ENCODE data around the gene MTHFR. TPM values are rescaled to one million over a fixed set of nuclear protein-coding genes. Genes with fewer than 3 reads are reported as not detected.

Gene MTHFR
- total and polyA plus RNA-seq, 12 donors, result 17.7 to 75.8 (median 39.1) TPM

DNA sequence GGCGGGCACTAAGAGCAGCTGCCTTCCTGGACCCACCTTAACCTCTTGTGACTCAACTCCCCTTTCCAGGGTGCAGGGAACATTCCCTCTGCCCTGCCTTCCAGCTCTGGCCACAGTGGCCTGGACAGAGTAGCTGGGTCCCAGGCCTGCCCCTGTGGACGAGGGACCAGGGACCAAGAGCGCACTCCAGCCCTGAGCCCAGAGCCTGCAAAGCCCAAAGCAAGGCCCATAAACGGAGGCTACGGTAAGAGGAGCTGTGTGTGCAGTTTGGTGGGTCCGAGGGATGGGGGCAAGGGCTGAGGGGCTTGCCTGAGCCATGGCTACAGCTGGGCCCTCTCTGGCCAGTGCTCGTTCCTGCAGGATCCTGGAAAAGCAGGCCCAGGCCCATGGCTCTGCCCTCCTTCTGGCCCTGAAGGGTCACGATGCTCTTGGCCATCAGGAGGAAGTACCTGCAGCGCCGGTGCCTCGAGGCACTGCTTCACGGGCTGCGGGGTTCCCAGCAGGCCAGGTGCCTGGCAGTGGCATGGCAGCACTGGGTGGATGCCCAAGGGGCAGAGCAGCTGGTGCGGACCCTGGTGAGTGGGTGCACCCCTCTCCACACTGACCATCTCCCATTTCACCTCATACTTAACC lies 17.8 kb downstream of the MTHFR start:
- Histone ChIP-seq H3K4me3 (peak overlapping the region in 2 of 10 donors; percentile 15 to 20), H3K9me3 (no peaks in the 10 kb centered on the region), H3K27me3 (no peaks in the 10 kb centered on the region), H3K27ac (peak overlapping the region; percentile 92 to 99 (median 97)), H3K4me1 (peaks cover 60 to 89% (median 78%) of the 10 kb centered on the region in 9 donors), H3K36me3 (peaks cover 0 to 44% (median 6%) of the 10 kb centered on the region in 9 donors)
- intact Hi-C loops (cut with DNase I), result loop anchor here in 3 of 10 donors (2.0 to 5.0 kb wide), 4 partner anchors 15 to 51 kb away; partner anchors contain the start of genes AGTRAP (in 1 of the 3), CLCN6 (in 1 of the 3) and MTHFR (in 1 of the 3)
- ATAC-seq, result no peak
- 72 to 77% methylated on average over 14 of the region's 14 CpGs for WGBS, 2 donors
- no peak for DNase-seq
- TF ChIP-seq, protein P1, sequence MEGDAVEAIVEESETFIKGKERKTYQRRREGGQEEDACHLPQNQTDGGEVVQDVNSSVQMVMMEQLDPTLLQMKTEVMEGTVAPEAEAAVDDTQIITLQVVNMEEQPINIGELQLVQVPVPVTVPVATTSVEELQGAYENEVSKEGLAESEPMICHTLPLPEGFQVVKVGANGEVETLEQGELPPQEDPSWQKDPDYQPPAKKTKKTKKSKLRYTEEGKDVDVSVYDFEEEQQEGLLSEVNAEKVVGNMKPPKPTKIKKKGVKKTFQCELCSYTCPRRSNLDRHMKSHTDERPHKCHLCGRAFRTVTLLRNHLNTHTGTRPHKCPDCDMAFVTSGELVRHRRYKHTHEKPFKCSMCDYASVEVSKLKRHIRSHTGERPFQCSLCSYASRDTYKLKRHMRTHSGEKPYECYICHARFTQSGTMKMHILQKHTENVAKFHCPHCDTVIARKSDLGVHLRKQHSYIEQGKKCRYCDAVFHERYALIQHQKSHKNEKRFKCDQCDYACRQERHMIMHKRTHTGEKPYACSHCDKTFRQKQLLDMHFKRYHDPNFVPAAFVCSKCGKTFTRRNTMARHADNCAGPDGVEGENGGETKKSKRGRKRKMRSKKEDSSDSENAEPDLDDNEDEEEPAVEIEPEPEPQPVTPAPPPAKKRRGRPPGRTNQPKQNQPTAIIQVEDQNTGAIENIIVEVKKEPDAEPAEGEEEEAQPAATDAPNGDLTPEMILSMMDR (IDR thresholded peaks at IDR 0.05), result no peak

DNA sequence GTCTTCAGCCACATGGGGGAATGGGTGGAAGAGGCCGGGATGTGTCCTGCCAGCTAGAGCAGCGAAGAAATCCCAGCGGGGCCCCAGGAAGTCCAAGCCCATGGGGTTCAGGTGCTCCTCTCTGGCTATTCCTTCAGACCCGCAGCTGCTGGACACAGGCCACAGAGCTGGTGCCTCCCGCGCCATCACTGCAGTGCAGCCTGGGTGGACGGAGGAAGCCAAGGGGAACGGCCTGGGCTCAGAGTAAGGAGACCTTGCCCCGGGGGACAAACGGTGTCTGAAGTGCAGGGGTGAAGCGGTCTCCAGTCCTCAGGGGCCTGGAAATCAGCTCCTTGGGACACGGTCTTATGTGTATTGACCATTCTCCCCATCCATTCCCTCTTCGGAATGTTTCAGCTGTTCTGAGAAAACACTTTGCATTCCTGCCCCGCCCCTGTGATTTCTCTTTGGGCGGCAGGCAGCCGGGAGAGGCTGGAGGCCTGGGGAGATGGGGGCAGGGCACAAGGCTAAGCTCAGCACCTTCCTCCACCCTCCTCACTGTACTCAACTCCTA lies 18.4 kb downstream of the MTHFR start:
- TF ChIP-seq, protein P1 (IDR thresholded peaks at IDR 0.05), result no peak
- Histone ChIP-seq H3K27ac (peak overlapping the region; percentile 92 to 99 (median 97)), H3K4me3 (peak overlapping the region in 6 of 10 donors; percentile 15 to 26 (median 21)), H3K4me1 (peaks cover 58 to 83% (median 77%) of the 10 kb centered on the region in 9 donors), H3K27me3 (no peaks in the 10 kb centered on the region), H3K36me3 (peaks cover 0 to 38% (median 6%) of the 10 kb centered on the region in 9 donors), H3K9me3 (no peaks in the 10 kb centered on the region)
- ATAC-seq (peak; percentile 5 to 39 (median 18)), DNase-seq (peak; percentile 65 to 74)
- 9 to 13% methylated on average over 16 of the region's 16 CpGs for WGBS, 2 donors
- intact Hi-C loops (cut with DNase I), result loop anchor here in 3 of 10 donors (2.0 to 5.0 kb wide), 4 partner anchors 15 to 50 kb away; partner anchors contain the start of genes AGTRAP (in 1 of the 3), CLCN6 (in 1 of the 3) and MTHFR (in 1 of the 3)

DNA sequence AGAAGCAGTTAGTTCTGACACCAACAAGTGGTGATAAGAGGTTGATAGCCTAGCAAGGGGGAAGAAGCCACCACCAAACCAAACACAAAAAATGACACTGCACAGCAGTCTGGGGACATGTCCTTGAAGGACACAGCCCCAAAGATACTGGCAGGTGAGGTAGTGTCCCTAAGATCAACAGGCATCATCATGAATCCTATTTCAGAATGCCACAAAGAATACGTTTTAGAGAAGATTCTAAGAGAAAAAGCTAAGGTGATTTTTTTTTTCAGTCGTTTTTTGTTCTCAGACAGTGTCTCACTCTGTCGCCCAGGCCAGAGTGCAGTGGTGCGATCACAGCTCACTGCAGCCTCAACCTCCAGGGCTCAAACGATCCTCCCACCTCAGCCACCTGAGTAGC lies 19.6 kb downstream of the MTHFR start:
- Histone ChIP-seq H3K9me3 (no peaks in the 10 kb centered on the region), H3K4me3 (no peak overlapping the region), H3K27ac (peak overlapping the region in 8 of 10 donors; percentile 92 to 99 (median 97)), H3K36me3 (peaks cover 0 to 27% (median 6%) of the 10 kb centered on the region in 9 donors), H3K27me3 (no peaks in the 10 kb centered on the region), H3K4me1 (peaks cover 48 to 71% (median 66%) of the 10 kb centered on the region in 9 donors)
- TF ChIP-seq, protein P1 (IDR thresholded peaks at IDR 0.05), result no peak
- DNase-seq (no peak), ATAC-seq (no peak)
- WGBS, 2 donors, result 65 to 67% methylated on average over 5 of the region's 5 CpGs
- intact Hi-C loops (cut with DNase I), result loop anchor here in 3 of 10 donors (2.0 to 5.0 kb wide), 4 partner anchors 17 to 49 kb away; partner anchors contain the start of genes AGTRAP (in 1 of the 3), CLCN6 (in 1 of the 3) and MTHFR (in 1 of the 3)

DNA sequence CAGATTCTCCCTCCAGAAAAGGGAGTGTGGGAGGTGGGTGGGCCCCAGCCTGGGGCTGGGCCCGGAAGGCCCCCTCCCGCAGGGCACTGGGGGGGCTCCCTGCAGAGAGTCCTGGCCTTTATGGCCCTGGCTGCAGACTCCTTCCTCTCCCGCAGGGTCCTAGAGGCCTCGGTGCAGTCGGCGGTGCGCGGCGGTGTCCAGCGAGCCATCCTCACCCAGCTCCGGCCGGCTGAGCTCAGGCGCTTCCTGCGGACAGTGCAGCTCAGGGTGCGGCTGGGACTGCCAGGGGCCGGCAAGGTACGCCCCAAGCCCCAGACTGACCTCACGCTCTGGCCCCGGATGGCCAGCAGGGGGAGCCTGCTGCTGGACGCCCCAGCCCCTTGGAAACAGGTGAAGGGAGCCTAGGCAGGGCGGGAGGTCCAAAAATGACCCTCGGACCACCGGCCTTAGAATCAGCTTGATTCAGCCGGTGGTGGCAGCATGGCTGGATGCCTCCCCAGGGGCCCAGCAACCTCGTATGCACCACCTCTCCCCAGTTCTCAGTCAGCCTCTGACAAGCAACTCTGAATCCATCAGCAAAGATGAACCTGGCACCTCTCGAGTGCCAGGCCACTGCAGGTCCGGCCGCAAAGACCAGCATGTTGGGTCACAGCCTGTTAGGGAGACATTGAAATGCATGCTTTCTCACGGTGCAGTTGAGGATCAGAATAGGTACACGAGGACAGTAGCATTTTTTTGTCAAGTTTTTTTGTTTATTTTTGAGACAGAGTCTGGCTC lies 20.6 kb downstream of the MTHFR start:
- DNase-seq (peak; percentile 69 to 79), ATAC-seq (peak; percentile 50 to 68 (median 61))
- TF ChIP-seq, protein P1 (IDR thresholded peaks at IDR 0.05), result peak; percentile 75 to 95 (median 91)
- Histone ChIP-seq H3K36me3 (peaks cover 0 to 20% (median 5%) of the 10 kb centered on the region in 9 donors), H3K27me3 (no peaks in the 10 kb centered on the region), H3K27ac (peak overlapping the region; percentile 31 to 99 (median 85)), H3K9me3 (no peaks in the 10 kb centered on the region), H3K4me3 (peak overlapping the region in 9 of 10 donors; percentile 12 to 51 (median 40)), H3K4me1 (peaks cover 42 to 62% (median 58%) of the 10 kb centered on the region in 9 donors)
- 4 to 5% methylated on average over 30 of the region's 30 CpGs for WGBS, 2 donors
- intact Hi-C loops (cut with DNase I), result loop anchor here in 2 of 10 donors (5.0 kb wide), 1 partner anchor 48 kb away; the partner anchor contains the start of gene AGTRAP (in 2 of the 2)

Measured in heart right ventricle (tissue), 16 donors.